ENCODE data around the gene CDC7.

CDC7 gene

DNA sequence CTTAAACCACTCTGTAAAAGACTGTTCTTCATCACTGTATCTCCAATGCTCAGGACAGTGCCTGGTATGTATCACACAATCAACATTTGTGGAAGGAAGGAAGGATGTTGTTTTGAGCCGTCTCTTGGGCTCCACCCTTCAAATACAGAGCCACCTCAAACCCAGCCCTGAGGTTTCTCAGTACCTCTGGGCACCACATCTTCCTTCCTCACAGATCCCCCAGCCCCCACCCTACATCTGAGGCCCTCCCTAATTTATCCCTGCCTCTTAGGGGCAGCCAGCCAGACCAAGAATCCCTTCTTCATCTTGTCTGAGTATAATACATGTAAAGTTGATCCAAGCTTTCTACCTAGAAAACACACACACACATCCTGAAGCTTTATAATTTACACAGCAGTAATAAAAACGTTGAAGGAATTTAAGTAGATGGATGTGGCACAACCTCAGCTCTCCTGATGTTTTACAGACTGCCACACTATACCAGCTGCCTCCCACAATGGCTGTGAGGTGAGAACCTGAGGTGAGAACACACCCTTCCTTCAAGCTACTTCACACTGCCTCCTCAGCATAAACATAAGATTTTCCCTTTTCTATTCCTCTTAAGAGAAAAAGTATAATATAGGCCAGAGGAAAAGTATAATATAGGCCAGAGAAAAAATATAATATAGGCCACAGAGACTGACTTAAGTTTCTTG, 48.5 kb downstream of the CDC7 start:
- no peak for DNase-seq (ENCODE audit: low read depth)

DNA sequence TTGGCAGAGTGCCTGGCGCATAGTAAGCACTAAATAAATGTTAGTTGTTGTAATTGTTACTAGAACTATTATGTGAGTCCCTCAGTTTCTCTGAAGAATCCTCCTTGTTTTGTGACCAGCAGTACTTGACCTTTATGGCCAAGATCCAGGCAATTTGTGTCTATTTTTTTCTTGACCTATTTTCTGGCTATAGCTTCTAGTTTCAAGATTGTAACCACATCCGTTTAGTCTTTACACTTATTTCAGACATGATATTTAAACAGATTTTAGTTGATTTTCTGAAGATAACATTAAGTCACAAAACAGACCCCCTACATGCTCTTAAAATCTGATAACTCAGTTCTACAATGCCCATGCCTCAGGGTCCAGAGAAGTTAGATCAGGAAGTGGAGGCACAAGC, 50.3 kb downstream of the CDC7 start:
- DNase-seq (ENCODE audit: low read depth) = peak; percentile 33

DNA sequence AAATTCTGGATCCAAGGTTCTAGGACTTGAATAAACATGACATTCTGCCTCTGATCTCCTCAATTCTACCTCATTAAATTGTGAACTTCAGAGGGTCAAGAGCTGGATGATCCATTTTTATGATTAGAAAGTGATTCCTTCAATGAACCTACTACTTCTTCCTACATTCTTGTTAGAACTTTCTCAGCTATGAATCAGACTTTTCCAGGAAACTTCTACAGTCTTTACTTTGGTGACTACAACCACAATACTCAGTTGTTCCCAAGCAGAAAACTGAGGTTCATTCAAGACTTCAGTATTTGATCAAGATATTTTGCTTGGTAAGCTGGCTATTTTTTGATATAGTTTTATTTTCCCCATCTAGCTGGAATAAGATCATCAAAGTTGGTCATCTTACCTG, 51.4 kb downstream of the CDC7 start:
- peak; percentile 31 for DNase-seq (ENCODE audit: low read depth)

DNA sequence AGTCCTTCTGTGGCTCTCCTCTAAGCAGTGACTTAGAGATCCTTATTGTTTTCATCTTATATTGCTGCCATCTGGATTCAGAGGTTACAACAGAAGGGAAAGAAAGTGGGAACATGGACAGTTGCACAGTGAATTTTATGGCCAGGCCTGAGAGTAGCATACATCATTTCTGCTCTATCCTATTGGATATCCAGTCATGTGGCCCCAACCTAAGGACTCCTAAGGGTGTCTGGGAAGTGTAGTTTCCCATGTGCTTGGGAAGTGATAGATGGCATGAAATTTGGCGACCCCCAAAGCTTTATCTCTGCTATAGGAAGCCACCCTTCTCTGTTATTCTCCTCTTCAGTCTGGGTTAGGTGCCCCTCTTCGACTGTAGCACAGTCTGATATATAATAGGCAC, 51.9 kb downstream of the CDC7 start:
- DNase-seq (ENCODE audit: low read depth) = no peak

DNA sequence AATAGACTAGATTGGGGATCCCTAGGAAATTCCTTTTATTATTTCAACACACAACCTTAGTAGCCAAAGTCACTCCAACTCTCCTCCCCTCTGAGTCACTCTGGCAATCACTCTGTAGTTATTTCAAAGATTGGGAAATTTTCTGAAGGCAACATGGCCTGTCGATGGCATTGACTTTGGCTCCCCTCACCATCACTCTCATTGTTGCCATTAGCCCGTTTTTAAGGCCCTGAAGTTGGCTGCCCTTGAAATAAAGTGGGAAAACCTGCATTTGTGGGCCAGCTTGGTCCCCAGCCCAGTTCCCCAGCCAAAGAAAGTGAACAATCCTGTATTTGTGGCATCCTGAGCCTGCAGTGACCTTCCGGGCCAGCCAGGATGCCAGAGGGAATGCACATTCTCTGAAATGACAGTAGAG, 52.5 kb downstream of the CDC7 start:
- DNase-seq (ENCODE audit: low read depth) = peak; percentile 76

DNA sequence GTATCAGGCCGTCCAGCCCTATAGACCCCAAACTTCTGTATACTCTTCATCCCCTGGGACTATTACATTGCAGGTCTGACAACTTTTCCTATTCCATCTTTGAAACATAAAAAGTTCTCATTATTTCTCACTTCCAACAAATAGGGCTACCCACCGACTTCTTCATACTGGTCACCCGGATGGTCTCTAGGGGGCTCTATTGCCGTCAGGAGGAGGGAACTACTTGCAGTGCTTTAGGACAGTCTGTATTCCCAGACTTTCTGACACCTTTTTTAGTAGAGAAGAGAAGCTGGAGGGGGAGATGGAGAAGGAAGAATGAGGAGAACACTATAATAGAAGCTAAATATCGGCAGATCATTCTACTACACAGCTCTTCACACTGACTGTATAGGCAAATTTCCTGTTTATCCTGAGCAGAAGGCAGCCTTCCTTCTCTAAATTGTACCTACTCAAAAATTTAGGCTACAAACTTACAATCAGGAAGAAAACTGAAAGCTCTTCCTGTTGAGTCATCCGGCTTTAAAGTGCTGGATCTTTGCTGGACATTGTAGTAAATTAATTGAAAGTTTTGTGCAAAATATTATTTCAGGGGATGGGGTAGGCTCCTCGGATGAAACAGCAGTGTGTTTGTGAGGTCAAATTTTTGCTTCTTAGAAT, 54.6 kb downstream of the CDC7 start:
- peak; percentile 49 for DNase-seq (ENCODE audit: low read depth)

DNA sequence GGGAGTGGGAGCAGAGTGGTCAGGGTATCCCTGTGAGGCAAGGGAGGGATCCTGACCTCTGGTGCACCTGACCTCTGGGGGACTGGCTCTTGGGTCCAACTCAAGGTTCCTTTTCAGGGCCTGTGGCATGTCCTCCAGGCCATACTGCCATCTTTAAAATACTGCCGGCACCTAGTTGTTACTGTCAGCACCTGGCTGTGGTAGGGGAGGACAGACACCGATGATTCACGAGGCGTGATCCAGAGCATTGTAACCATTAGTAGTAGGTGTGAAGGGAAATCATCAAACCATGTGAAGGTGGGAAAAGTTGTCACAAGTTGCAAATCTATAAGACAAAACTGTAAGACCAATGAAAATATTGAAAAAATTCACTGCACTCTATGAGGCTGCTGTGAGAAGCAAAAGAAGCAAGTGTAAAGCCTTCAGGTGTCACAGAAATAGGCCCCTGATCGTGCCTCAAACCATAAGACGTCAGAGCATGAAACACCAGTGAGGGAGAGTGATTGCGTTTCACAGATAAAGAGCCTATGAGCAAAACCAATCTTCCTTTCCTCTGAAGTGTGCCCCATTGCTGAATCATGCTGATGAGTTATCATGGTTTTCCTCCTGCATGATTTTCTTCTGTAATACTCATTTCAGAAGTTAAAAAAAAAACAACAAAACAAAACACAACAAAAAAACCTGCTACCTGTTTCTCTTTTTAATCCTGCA, 55.3 kb downstream of the CDC7 start:
- peak; percentile 90 for DNase-seq (ENCODE audit: low read depth)

DNA sequence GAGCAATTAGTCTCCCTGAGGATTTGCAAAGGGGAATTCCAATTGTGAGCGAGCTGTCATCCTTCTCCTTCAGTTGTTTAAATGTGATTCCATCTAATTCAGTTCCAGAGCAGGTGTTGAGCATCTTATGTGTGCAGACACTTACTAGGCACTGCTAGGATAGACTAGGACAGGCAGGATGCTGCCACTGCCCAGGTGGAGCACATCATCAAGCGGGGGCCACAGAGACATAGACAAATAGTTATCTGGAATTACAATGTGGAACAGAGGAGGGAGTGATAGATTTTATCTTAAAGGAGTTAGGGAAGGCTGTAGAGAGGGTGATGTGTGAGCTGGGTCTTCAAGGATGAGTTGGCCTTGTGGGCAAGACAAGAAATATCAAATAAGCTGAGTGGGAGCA, 55.9 kb downstream of the CDC7 start:
- no peak for DNase-seq (ENCODE audit: low read depth)

DNA sequence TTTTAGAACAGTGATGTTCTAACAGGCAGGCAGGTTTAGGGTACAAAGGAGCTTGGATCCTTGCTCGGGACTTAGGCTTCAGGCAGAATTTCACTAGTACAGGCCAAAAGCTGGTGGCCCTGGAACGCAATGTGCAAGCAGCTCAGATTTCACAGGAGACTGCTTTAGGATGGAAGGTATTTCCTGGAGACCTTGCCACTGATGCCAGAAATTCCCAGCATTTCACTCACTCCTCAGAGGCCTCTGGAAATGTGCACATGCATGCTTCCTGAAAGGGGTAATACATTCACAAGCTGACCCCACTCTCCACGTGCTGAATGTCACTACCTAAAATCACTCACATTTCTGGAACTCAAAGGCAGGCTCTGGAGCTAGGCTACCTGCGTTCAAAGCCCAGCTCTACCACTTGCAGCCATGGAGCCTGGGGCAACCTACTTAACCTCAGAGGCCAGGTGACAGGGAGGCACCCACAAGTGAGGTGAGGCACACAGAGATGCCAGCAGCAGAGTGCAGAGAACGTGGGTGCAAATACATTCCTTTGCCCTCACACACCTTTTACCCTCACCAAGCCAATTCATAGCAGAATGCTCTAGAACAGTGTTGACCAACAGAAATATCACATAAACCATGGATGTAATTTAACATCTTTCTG, 56.5 kb downstream of the CDC7 start:
- no peak for DNase-seq (ENCODE audit: low read depth)

DNA sequence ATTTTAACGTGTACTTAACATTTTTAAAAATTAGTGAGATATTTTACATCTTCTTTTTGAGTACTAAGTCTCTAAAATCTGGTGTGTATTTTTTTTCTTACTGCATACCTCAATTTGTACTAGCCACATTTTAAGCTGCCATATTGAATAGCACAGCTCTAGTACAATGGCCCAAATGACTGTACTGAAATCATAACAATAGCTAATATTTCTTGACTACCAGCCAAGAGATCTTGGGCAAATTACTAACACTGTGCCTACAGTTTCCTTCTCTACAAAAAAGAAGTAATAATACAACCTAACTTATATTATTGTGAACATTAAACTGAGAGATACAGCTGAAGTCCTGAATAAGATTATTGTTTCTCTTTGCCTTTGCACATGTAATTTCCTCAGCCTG, 57.2 kb downstream of the CDC7 start:
- DNase-seq (ENCODE audit: low read depth) = no peak

DNA sequence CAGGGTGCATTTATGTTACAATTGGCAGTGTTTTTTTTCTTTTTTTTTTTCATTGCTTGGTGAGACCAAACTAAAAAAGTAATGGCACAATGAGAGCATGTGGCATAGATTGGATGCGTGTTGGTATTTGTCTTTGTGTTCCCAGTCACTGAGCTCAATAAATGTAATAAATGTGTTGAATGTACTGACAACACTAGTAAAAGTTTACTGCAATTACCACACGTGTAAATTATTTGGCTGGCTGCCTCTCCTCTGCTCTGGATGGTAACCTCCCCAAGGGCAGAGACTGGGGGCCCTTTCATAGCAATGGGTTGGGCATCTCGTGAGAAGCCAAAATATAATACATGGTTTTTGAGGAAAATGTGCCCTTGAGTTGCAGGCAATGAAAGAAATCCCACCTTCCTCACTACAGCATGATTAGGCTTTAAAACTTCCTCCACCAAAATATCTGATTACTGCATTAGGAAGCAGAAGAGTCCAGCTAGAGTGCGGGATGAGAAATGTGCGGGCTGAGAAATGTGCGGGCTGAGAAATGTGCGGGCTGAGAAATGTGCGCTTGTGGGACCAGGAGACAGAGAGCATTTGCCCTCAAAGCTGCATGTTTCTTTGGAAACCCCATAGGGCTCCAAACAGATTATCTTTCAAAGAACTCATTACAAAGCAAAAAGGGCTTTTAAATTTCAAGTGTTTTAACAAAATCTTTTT, 58.5 kb downstream of the CDC7 start:
- DNase-seq (ENCODE audit: low read depth) = no peak

DNA sequence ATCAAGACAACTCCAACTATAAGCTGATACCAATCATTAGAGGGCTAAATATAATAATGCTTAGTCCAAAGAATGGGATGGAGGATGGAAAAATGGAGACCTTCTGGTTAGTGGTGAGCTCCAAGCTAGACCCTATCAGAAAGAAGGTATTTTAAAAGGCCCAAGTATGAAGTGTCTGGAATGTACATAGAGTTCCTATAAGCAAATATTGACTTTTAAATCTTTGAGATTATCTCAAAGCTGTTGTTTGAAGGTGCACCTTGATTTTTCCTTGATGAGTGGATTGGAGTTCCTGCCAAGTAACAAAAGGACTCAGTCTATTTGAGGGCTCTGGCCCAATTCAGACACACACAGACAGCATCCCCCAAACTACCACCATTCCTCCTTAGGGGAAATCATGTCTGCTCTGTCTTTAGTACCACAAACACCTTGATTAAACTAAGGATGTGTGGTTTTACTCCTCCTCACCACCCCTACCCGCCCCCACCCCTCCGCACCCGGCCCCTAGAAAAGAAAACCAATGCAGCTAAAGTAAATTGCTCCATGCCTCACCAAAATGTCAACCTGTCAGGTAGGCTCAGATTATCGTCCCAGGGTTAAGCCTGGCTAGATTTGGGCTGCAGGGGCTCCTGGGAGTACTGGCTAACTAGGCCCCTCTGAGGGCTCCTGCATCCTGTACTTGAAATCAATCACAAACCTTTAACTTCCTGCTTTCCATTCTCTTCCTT, 59.4 kb downstream of the CDC7 start:
- no peak for DNase-seq (ENCODE audit: low read depth)

DNA sequence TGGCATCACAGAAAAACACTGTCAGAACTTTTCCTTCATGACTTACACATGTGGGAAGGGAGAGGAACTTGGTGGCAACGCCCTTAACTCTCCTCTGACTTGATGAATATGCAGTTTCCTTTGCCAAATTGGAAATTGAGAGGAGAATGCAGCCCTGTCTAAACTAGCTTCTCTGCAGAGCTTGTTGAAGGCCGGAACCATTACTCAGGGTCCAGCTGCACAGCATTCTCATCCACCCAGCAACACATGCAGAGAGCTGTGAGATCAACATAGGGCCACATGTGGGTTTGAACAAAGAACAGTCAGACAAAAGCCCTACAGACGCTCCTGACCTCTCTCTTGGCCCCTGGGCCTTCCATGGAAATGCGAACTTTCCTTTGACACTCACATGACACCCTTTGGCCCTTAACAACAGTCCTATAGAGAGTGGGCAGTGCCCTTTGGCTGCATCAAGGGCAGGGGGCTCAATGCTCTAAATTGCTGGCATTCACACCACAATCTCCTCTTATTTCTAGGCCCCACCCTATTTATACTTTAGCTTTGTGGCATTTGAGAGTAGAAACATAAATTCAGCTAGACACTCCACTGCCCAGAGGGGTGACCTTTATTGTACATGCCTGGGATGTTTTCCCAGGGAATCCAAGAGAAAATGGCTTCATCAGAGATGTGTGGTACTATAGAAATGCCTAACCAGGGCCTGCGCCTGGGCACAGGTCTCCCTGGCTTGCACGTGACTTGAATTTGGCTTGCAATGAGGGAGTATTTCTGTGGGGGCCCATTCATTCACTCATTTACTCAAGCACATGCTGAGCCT, 64.4 kb downstream of the CDC7 start:
- no peak for DNase-seq (ENCODE audit: low read depth)

DNA sequence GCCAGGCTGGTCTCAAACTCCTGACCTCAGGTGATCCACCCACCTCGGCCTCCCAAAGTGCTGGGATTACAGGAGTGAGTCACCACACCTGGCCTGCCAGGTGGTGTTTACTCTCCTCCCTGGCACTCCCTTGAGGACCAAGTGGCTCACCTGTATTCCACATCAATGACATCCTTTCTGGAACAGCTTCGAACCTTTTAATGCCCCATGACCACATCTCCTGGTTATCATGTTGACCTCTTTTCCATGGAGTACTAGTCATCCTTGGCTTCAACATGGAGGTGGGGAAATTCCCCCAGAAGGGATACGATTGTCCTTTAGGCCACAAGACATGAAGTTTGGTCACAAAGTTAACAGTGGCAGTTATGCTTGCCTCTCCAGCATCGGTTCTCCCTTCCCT, 66.9 kb downstream of the CDC7 start:
- no peak for DNase-seq (ENCODE audit: low read depth)

DNA sequence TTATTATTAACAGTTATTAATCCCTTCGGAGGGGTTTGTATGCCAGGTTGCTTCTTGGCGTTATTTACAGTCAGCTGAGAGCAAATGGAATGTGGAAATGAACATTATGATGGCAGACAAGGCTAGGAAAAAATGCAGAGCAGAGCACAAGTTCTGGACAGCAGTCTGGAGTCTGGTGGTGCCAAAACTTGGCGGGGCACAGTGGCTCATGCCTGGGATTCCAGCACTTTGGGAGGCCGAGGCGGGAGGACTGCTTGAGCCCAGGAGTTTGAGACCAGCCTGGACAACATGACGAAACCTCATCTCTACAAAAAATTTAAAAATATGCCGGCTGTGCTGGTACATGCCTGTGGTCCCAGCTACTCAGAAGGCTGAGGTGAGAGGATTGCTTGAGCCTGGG, 67.6 kb downstream of the CDC7 start:
- DNase-seq (ENCODE audit: low read depth) = no peak

DNA sequence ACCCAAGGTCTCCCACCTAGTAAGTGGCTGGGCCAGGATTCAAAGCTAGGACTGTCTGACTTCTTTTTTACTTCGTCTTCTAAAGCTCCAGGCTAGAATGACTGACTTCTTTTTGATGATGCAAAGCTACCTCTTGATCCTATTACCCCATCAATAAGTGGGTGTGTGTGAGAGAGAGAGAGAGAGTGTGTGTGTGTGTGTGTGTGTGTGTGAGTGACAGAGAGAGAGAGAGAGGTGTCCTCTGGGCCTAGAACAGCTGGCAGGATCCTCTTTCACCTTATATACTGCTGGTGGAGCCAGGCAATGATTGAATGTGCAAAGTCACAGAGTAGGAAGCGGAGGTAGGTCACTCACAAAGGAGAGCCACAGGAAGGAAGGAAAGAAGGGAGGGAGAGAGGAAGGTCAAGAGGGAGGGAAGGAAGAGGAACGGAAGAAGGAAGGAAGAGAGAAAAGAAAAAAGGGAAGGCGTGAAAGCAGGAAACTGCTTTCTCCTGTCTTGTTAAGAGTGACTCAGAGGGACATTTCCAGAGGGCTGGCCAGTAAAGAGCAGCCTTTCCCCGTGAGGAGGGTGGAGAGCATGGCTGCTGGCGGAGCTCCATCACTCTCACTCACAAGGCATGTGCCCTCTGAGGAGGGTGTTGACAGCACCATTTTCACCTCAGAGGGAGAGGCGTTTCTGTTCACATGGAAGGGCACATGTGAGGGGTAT, 68.9 kb downstream of the CDC7 start:
- peak; percentile 93 for DNase-seq (ENCODE audit: low read depth)

DNA sequence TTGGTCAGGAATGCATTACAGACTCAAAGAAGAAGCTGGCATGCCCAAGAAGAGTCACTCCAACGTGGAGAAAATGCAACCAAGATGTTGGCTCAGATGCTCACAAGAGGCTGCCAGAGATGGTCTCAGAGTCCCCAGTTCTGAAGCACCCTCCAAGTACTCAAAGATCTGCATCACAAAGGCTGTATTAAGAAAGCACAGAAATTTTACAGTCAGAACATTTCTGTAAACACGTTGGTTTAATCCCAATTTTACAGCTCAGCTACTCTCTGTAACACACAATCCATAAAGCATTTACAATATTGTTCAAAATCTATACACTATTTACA, 69.4 kb downstream of the CDC7 start:
- no peak for DNase-seq (ENCODE audit: low read depth)

DNA sequence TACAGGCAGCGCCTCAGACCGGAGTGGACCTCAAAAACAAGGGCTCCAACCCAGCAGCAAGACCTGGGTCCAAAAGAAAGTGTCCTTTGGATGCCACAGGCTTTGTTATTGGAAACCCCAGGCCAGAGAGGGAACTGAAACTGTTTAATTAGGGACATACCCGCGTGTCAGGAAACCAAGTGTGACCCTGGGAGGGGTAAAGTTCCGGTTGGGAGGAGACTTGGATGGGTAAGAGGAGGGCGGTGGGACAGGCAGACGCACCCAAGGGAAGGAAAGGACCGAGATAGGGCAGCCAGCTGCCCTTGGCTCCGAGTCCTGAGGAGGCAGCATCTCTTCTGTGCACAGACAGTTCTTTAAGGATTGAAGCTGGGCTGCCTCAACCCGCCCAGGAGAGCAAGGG, 71.4 kb downstream of the CDC7 start:
- no peak for DNase-seq (ENCODE audit: low read depth)

Measured in iris pigment epithelial cell (primary cell).